Neural crest cell (in vitro differentiated cells): ENCODE data around the gene RNF215. TPM values are rescaled to one million over a fixed set of nuclear protein-coding genes. Genes with fewer than 3 reads are reported as not detected.
"Not testable (repeated sequence)": the region's sequence is repeated elsewhere in the genome, so short reads cannot be mapped to it uniquely, and the experiment has no call there.

Experiments used
- DNase-seq: peaks from one replicate; pipeline ENCODE4 v3.0.0; 2021; ENCODE audit warnings: low read depth, mixed read lengths, low spot score
- H3K27ac Mint-ChIP-seq: one replicate; pipeline ENCODE4 v1.8.0; 2021; ENCODE audit warnings: mild to moderate bottlenecking, mixed read lengths; ENCODE audit not compliant: unreplicated experiment
- H3K27me3 Mint-ChIP-seq: 2 replicates; pipeline ENCODE4 v1.8.0; 2021; ENCODE audit warnings: low read depth, mild to moderate bottlenecking, mixed read lengths
- H3K36me3 Mint-ChIP-seq: 2 replicates; pipeline ENCODE4 v1.8.0; 2021; ENCODE audit warnings: low read depth, mild to moderate bottlenecking, mixed read lengths
- H3K4me1 Mint-ChIP-seq: 2 replicates; pipeline ENCODE4 v1.8.0; 2021; ENCODE audit warnings: mixed read lengths
- H3K4me3 Mint-ChIP-seq: one replicate; pipeline ENCODE4 v1.8.0; 2021; ENCODE audit warnings: mild to moderate bottlenecking, mixed read lengths
- H3K9me3 Mint-ChIP-seq: 2 replicates; pipeline ENCODE4 v1.8.0; 2021; ENCODE audit warnings: mixed read lengths
- CTCF ChIP-seq: fragments of 200-600 bp; sonication (generic); conservative IDR thresholded peaks from 2 replicates; pipeline ENCODE4 v1.5.0; 2021; ENCODE audit warnings: antibody characterized with exemption, mild to moderate bottlenecking
- total RNA-seq: library from RNA; stranded (reverse); gene quantifications from 2 replicates; pipeline ENCODE4 v1.2.1, GENCODE V29; 2021

RNF215 gene
- total RNA-seq, 1 donor from 2014 or later, result 27.4 TPM

- H3K36me3 Mint-ChIP-seq, result peaks cover 2% of the 10 kb centered on the region
Measured at GRCh38 chr22:30408388-30409102, 21.3 kb upstream of the RNF215 start.

DNA sequence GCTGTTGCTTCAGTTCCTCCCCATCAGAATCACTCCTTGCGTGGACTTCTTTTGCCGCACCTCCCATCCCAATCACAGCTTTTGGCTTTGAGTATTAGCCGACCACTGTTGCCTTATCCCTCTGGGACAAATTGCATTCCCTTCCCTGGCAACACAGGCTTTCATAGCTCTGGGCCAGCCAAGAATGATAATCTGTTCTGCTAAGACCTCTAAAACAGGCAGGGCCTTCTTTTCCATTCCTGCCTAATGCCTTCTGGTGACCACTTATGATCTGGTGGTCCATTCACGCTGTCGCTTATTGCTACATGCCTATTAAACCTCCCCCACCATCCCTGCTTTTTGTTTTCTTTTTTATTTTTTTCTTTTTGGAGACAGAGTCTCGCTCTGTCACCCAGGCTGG is 19.2 kb upstream of the RNF215 start:
- peaks cover 2% of the 10 kb centered on the region for H3K36me3 Mint-ChIP-seq
- no peak overlapping the region for H3K27ac Mint-ChIP-seq
- H3K4me1 Mint-ChIP-seq, result peaks cover 23% of the 10 kb centered on the region
- DNase-seq, result no peak
- H3K27me3 Mint-ChIP-seq, result no peaks in the 10 kb centered on the region
- H3K4me3 Mint-ChIP-seq, result no peak overlapping the region
- no peaks in the 10 kb centered on the region for H3K9me3 Mint-ChIP-seq
- TF ChIP-seq CTCF, result no peak

More at GRCh38 chr22:30408388-30409102, 21.3 kb upstream of the RNF215 start:
- no peaks in the 10 kb centered on the region for H3K9me3 Mint-ChIP-seq
- TF ChIP-seq CTCF, result no peak
- peaks cover 17% of the 10 kb centered on the region for H3K4me1 Mint-ChIP-seq
- no peak overlapping the region for H3K27ac Mint-ChIP-seq
- H3K4me3 Mint-ChIP-seq, result no peak overlapping the region
- H3K27me3 Mint-ChIP-seq, result no peaks in the 10 kb centered on the region
- DNase-seq, result no peak

GRCh38 chr22:30405731-30406130 is 18.5 kb upstream of the RNF215 start:
- Mint-ChIP-seq H3K4me1 (peaks cover 23% of the 10 kb centered on the region), H3K9me3 (no peaks in the 10 kb centered on the region), H3K27ac (no peak overlapping the region), H3K4me3 (no peak overlapping the region), H3K36me3 (peaks cover 2% of the 10 kb centered on the region), H3K27me3 (no peaks in the 10 kb centered on the region)
- no peak for DNase-seq
- no peak for TF ChIP-seq CTCF

GRCh38 chr22:30404307-30404706 is 17.1 kb upstream of the RNF215 start:
- Mint-ChIP-seq H3K9me3 (no peaks in the 10 kb centered on the region), H3K36me3 (peaks cover 2% of the 10 kb centered on the region), H3K4me1 (peaks cover 23% of the 10 kb centered on the region), H3K27ac (peak overlapping the region; percentile 54), H3K27me3 (no peaks in the 10 kb centered on the region), H3K4me3 (no peak overlapping the region)
- no peak for DNase-seq
- TF ChIP-seq CTCF, result no peak

- H3K4me3 Mint-ChIP-seq, H3K36me3 Mint-ChIP-seq, DNase-seq, H3K27ac Mint-ChIP-seq, H3K27me3 Mint-ChIP-seq, H3K9me3 Mint-ChIP-seq: not testable (repeated sequence)
- H3K4me1 Mint-ChIP-seq, result peaks cover 38% of the 10 kb centered on the region
Measured at GRCh38 chr22:30402766-30403104, 15.5 kb upstream of the RNF215 start.

DNA sequence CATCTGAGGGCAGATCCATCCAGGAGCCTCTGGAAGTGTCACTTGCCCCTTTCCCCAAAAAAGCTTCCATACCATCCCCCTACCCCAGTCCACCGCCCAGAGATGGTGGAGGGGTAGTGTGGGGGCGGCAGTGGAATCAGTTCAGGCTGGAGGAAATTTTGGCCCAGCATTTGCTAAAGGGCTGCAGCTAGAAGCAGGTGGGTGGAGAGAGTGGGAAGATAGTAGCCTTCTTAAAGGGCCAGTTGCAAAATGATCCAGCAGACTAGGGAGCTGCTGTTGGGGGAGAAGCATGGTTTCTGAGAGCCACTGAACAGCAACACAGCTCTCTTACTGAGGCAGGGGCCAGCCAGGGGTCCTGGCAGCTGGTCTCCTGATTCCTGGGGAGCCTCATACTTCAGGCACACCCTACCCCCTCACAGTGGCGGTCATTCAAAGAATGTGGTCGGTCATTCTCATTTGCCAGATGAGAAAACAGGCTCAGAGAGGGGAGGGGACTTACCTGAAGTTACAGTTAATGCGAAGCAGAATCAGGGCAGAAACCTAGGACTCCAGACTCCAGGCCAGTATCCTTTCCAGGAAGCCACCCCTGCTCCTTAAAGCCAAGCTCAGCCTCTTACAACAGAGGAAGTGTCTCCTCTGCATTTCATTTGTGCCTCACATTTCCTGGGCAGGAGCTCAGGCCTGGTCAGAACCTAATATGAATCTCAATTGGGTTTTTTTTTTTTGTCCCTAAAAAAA is 15.0 kb upstream of the RNF215 start:
- no peak overlapping the region for H3K27ac Mint-ChIP-seq
- H3K9me3 Mint-ChIP-seq, result no peaks in the 10 kb centered on the region
- H3K4me3 Mint-ChIP-seq, result no peak overlapping the region
- H3K36me3 Mint-ChIP-seq, result peaks cover 2% of the 10 kb centered on the region
- no peak for TF ChIP-seq CTCF
- peaks cover 13% of the 10 kb centered on the region for H3K27me3 Mint-ChIP-seq
- peaks cover 42% of the 10 kb centered on the region for H3K4me1 Mint-ChIP-seq
- DNase-seq, result no peak

DNA sequence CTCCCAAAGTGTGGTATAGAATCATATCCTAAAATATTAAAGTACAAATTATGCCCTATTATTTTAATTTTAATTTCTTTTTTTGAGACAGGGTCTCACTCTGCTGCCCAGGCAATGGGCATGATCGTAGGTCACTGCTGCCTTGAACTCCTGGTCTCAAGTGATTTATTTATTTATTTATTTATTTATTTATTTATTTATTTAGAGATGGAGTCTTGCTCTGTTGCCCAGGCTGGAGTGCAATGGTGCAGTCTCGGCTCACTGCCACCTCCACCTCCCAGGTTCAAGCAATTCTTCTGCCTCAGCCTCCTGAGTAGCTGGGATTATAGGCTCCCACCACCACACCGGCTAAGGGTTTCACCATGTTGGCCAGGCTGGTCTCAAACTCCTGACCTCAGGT is 13.8 kb upstream of the RNF215 start:
- H3K4me3 Mint-ChIP-seq, H3K9me3 Mint-ChIP-seq, H3K36me3 Mint-ChIP-seq, H3K27ac Mint-ChIP-seq, DNase-seq: not testable (repeated sequence)
- Mint-ChIP-seq H3K4me1 (peaks cover 44% of the 10 kb centered on the region), H3K27me3 (peaks cover 23% of the 10 kb centered on the region)
